ENCODE results near the gene NHLRC2.

NHLRC2 gene

GRCh38 chr10:113865901-113866300 is 11.4 kb downstream of the NHLRC2 start:
- no peak for DNase-seq

GRCh38 chr10:113866551-113867394 is 12.3 kb downstream of the NHLRC2 start:
- no peak for DNase-seq

- no peak for DNase-seq
These were observed 13.4 kb downstream of the NHLRC2 start for GRCh38 chr10:113867904-113868303.

- no peak for DNase-seq
These were observed 15.3 kb downstream of the NHLRC2 start for GRCh38 chr10:113869789-113870188.

GRCh38 chr10:113872139-113873030 is 17.9 kb downstream of the NHLRC2 start:
- DNase-seq = no peak

GRCh38 chr10:113875212-113875611 is 20.8 kb downstream of the NHLRC2 start:
- no peak for DNase-seq

- no peak for DNase-seq
These were observed 22.0 kb downstream of the NHLRC2 start for GRCh38 chr10:113876461-113876860.

- DNase-seq = no peak
These were observed 25.2 kb downstream of the NHLRC2 start for GRCh38 chr10:113879691-113880090.

- DNase-seq = peak; percentile 54
These were observed 25.8 kb downstream of the NHLRC2 start for GRCh38 chr10:113880236-113880635.

GRCh38 chr10:113882240-113882639 is 27.8 kb downstream of the NHLRC2 start:
- DNase-seq = no peak

- no peak for DNase-seq
These were observed 35.5 kb downstream of the NHLRC2 start for GRCh38 chr10:113889911-113890310.

GRCh38 chr10:113890769-113891168 is 36.3 kb downstream of the NHLRC2 start:
- DNase-seq = no peak

GRCh38 chr10:113891476-113891875 is 37.0 kb downstream of the NHLRC2 start:
- DNase-seq = peak; percentile 14

- no peak for DNase-seq
These were observed 39.1 kb downstream of the NHLRC2 start for GRCh38 chr10:113893570-113893969.

- DNase-seq = no peak
These were observed 40.1 kb downstream of the NHLRC2 start for GRCh38 chr10:113894581-113894980.

GRCh38 chr10:113895018-113895417 is 40.6 kb downstream of the NHLRC2 start:
- DNase-seq = peak; percentile 80

GRCh38 chr10:113897693-113898618 is 43.5 kb downstream of the NHLRC2 start:
- peak; percentile 23 for DNase-seq

GRCh38 chr10:113899952-113900598 is 45.6 kb downstream of the NHLRC2 start:
- no peak for DNase-seq

- DNase-seq = no peak
These were observed 51.3 kb downstream of the NHLRC2 start for GRCh38 chr10:113905756-113906155.

GRCh38 chr10:113907166-113907565 is 52.7 kb downstream of the NHLRC2 start:
- DNase-seq = peak; percentile 21

GRCh38 chr10:113908236-113908635 is 53.8 kb downstream of the NHLRC2 start:
- no peak for DNase-seq

- DNase-seq = no peak
These were observed 56.7 kb downstream of the NHLRC2 start for GRCh38 chr10:113911113-113911512.
